A549 treated with ZK216348 at 1 μM for 4 hours (cell line): Measurements from ENCODE around the gene PC. TPM values are rescaled to one million over a fixed set of nuclear protein-coding genes. Genes with fewer than 3 reads are reported as not detected.

ENCODE experiments used
- total RNA-seq: library from RNA; stranded (reverse); fragments of 200-300 nt; extraction: Qiagen RNA extraction; gene quantifications from 5 replicates; pipeline ENCODE4 v1.2.3, GENCODE V29; 2022; ENCODE audit warnings: low read depth

Gene PC, protein sequence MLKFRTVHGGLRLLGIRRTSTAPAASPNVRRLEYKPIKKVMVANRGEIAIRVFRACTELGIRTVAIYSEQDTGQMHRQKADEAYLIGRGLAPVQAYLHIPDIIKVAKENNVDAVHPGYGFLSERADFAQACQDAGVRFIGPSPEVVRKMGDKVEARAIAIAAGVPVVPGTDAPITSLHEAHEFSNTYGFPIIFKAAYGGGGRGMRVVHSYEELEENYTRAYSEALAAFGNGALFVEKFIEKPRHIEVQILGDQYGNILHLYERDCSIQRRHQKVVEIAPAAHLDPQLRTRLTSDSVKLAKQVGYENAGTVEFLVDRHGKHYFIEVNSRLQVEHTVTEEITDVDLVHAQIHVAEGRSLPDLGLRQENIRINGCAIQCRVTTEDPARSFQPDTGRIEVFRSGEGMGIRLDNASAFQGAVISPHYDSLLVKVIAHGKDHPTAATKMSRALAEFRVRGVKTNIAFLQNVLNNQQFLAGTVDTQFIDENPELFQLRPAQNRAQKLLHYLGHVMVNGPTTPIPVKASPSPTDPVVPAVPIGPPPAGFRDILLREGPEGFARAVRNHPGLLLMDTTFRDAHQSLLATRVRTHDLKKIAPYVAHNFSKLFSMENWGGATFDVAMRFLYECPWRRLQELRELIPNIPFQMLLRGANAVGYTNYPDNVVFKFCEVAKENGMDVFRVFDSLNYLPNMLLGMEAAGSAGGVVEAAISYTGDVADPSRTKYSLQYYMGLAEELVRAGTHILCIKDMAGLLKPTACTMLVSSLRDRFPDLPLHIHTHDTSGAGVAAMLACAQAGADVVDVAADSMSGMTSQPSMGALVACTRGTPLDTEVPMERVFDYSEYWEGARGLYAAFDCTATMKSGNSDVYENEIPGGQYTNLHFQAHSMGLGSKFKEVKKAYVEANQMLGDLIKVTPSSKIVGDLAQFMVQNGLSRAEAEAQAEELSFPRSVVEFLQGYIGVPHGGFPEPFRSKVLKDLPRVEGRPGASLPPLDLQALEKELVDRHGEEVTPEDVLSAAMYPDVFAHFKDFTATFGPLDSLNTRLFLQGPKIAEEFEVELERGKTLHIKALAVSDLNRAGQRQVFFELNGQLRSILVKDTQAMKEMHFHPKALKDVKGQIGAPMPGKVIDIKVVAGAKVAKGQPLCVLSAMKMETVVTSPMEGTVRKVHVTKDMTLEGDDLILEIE
- 18.8 to 44.8 TPM (median 36.0 TPM) in 5 replicates for total RNA-seq

GRCh38 chr11:66958232-66958955 is at the start of gene PC:
Gene PC, minus strand, starts transcription at chr11:66958383. Its CDS starts 86,224 bp downstream, at chr11:66872159.

GRCh38 chr11:66974724-66975404 is 16.7 kb upstream of the PC start, which contains the start of gene C11orf86:
Gene C11orf86, plus strand, starts transcription at chr11:66975304. Its CDS starts 59 bp downstream, at chr11:66975363.

GRCh38 chr11:66856496-66857233 is 101.5 kb downstream of the PC start, which contains the start of gene LRFN4:
Gene LRFN4, plus strand, starts transcription at chr11:66857064. Its CDS starts 681 bp downstream, at chr11:66857745.

DNA sequence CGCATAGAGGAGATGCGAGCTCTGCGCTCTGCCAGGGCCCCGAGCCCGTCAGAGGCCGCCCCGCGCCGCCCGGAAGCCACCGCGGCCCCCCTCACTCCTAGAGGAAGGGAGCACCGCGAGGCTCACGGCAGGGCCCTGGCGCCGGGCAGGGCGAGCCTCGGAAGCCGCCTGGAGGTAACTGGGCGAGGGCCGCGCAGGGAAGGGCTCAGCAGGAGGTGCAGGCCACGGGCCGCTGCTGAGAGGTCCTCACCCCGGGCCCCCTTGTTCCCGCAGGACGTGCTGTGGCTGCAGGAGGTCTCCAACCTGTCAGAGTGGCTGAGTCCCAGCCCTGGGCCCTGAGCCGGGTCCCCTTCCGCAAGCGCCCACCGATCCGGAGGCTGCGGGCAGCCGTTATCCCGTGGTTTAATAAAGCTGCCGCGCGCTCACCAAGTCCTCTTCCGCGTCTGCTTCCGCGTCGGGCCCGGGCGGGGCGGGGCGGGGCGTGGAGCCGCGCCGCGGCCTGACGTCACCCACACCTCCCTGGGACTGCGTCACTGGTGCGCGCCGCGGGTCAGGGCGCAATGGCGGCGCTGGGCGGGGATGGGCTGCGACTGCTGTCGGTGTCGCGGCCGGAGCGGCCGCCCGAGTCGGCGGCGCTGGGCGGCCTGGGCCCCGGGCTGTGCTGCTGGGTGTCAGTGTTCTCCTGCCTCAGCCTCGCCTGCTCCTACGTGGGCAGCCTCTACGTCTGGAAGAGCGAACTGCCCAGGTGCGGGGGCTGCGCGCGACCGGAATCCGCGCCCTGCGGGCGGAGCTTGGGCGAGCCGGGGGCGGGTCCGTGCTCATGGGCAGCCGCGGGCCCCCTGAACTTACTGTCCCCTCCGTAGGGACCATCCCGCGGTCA is 115.0 kb downstream of the PC start, which contains the start of gene RCE1:
TSS of gene RCE1 (plus strand) at position 546 of the 880 bp plus-strand sequence. CDS start at position 561, 15 bp downstream.

Other genes with a start within 250 kb of the PC start
- 9.3 to 14.5 TPM (median 10.5 TPM) in 5 replicates for gene SPTBN2, start 229.2 kb downstream of the PC start, total RNA-seq
- gene RCE1, start 114.9 kb downstream of the PC start, total RNA-seq, result 32.2 to 54.1 TPM (median 51.3 TPM) in 5 replicates
- 43.2 to 119 TPM (median 101 TPM) in 5 replicates for gene LRFN4, start 101.3 kb downstream of the PC start, total RNA-seq
- gene C11orf86, start 16.9 kb upstream of the PC start, total RNA-seq, result 34.6 to 89.6 TPM (median 68.0 TPM) in 5 replicates
- 13.3 to 22.9 TPM (median 17.8 TPM) in 5 replicates for gene SYT12, start 64.8 kb upstream of the PC start, total RNA-seq
- gene RHOD, start 98.5 kb upstream of the PC start, total RNA-seq, result 28.9 to 58.5 TPM (median 44.9 TPM) in 5 replicates
- 41.7 to 51.3 TPM (median 49.3 TPM) in 5 replicates for gene KDM2A, start 160.9 kb upstream of the PC start, total RNA-seq